ENCODE measurements around the gene POLR3K.

DNA sequence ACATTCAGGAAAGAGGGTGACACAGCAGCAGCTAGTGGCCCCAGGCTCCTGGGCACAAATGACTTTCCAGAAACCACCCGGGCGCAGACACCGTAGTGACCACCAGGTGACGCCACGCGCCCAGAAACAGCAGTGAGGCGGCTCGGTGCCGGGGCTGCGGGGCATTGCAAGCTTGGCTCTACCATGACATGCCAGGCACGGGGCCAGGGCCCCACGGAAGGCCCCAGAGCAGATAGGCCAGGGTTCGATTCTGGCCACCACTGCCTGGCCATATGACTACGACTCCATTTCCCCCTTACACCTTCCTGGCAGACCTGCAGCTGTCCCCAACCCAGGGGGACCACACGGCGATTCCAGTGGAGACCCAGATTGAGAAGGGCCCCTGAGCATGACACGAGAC, 12.3 kb upstream of the POLR3K start:
- TF ChIP-seq, protein P1, sequence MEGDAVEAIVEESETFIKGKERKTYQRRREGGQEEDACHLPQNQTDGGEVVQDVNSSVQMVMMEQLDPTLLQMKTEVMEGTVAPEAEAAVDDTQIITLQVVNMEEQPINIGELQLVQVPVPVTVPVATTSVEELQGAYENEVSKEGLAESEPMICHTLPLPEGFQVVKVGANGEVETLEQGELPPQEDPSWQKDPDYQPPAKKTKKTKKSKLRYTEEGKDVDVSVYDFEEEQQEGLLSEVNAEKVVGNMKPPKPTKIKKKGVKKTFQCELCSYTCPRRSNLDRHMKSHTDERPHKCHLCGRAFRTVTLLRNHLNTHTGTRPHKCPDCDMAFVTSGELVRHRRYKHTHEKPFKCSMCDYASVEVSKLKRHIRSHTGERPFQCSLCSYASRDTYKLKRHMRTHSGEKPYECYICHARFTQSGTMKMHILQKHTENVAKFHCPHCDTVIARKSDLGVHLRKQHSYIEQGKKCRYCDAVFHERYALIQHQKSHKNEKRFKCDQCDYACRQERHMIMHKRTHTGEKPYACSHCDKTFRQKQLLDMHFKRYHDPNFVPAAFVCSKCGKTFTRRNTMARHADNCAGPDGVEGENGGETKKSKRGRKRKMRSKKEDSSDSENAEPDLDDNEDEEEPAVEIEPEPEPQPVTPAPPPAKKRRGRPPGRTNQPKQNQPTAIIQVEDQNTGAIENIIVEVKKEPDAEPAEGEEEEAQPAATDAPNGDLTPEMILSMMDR (IDR thresholded peaks at IDR 0.05) = peak; percentile 94
- TF ChIP-seq EZH2 (IDR thresholded peaks at IDR 0.05) (no peak), EZH2phosphoT487 (IDR thresholded peaks at IDR 0.05) (no peak)

Measured in neural progenitor cell (in vitro differentiated cells).